Germinal center (tissue), 1 donor: ENCODE results near the gene NPAS3.

Experiments
- DNase-seq: peaks from one replicate; pipeline ENCODE4 v3.0.0; 2012; ENCODE audit warnings: mixed read lengths, low spot score

Gene NPAS3

DNA sequence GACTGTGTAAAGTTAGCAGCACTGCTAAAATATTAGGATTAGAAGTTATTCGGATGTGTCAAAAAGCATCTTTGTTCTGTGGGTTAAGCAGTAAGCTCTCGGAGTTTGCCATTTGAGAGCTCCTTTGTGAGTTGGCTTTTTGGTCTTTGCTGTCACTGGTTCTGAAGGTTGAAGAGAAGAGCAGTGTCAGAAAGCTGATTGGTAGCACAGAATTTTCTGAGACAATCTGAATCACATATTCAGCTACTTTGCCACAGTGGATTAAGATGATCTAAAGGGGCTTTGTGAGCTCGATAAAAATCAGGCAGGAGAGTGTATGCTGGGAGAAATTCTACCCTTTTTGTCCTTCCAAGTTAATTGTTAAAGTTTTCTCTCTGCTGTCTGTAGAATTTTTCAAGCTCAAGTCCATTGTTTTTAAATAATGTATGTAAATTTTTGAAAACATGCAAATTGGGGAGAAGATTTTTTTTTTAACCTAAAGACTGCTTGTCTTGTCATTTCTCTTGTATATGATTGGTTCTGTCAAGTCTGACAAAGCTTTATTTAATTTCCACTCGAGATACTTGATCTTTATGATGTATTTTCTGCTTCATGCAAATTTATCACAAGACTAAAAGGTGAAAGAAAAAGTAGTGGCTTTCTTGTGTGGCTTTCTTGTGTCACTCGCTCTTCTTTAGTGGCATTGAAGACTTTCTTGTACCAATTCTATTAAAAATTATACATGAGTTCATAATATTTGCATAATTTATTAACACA, 704.9 kb downstream of the NPAS3 start:
- DNase-seq: no peak

- DNase-seq: no peak
Measured at GRCh38 chr14:33646692-33647260, 708.1 kb downstream of the NPAS3 start.

DNA sequence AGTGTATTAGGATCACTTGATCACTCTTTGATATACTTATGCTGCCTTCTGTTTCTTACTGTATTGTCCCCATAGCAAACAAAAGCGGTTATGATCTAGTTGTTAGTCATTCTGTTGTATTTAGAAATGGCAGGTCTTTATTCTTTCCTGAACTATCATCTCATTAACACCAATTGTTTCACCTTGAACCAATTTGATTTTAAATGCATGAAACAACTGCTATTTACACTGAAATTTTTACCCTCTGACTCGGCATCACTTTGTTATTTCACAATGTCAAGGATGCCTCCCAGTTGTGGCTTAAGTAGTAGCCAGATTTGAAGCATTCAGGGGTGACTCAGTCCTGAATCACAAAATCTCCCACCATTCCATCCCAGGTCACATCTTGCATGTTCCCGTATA, 708.7 kb downstream of the NPAS3 start:
- no peak for DNase-seq

GRCh38 chr14:33650430-33650829, 711.8 kb downstream of the NPAS3 start:
- no peak for DNase-seq

DNA sequence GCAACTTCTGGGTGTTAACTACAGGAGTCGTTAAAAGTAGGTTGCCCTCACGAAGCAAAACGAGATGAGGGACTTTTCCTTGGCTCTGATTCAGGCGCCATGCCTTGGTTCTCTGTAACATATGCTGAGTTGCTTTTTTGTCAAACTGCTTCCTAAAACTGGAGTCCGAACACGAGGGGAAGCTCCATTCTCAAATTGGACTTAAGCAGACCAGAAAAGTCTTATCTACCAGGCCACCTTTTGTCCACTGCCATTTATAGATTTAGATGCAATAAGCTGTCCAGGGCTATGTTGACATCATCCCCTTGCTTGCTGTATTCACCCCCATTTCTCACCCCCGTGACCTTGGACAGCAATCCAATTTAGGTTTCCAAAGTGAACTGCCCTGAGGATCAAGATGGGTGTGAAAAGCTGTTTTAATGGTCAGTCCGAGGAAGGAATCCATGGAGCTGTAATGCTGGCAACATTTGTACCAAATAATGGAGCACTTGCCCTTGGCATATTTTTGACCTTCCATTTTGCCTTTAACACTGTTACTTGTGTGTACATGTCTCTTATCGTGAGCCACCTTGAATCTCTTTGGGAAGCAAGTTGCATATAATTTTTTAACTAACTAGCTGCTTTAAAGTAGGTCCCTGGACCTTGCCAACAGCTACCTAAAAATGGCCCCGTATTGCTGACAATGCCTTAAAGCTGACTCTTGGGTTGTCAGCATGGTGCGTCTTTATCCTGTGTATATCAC, 714.1 kb downstream of the NPAS3 start:
- no peak for DNase-seq

DNA sequence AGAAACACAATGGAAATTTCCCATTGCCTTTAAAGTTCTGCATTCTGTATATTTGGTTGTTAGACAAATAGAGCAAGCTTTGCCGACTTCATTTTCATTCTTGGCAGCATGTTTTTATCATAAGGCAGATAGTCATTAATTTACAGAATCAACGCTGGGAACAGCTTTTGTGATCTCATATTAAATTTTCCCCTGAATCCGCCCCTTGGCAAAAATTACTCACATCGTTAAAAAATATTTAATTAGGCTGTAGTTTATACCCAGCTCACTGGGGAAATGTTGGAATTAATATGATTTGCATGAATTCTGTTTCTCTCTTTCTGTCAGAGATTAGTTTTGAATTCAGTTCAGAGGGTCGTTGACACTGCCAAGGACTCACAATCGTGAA, 714.6 kb downstream of the NPAS3 start:
- no peak for DNase-seq

DNA sequence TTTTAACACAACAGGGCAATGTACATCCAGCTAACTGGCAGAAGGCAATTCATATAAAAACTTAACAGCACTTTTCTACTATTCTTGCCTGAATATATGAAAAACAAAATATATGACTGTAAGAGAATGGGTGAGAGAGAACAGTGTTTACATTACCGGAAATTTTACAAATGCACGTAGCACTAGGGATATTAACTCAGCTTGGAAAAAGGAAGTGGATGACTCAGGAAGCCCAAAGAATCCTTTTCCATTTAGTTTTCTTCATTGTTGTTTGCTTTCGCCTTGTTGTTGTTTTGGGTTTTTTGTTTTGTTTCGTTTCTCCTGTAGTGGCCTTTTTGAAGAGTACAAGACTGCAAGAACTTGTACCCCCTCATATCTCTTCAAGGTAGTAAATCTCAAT, 716.7 kb downstream of the NPAS3 start:
- DNase-seq: no peak

DNA sequence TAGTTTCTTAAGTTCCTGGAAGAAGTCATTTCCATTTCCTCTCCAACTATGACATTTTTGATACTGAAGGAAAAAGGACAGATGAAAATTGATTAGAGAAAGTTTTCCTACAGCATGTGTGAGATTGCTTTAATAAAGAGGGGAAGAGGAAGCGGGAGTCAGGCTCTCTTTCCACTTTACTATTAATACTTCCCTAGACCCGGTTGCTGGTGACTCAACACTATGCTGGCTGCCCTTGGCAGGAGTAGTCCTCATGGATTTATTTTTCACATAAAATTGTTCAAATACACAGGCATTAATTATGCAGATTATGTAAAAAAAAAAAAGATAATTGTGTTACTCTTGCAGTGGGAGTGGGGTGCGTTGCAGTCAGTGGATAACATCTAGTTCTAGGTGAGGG, 718.8 kb downstream of the NPAS3 start:
- no peak for DNase-seq

GRCh38 chr14:33660248-33660647, 721.6 kb downstream of the NPAS3 start:
- no peak for DNase-seq

DNA sequence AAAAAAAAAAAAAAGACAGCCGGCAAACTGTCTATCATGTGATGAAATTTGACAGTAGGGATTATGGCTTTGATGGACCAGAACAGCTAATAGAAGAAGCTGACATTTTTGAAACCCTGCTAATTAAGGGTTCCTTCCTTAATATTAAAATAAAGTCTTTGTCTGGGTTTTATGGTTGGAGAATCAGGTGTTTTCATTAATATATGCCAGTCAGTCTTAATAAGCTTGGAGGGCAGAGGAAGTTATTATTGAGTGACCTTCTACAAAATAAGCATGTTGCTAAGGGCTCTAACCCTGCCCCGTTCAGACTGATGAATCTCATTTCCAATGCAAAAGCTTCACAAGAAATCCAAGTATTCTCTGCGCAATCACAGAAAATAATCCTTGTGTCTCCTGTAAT, 722.4 kb downstream of the NPAS3 start:
- no peak for DNase-seq

DNA sequence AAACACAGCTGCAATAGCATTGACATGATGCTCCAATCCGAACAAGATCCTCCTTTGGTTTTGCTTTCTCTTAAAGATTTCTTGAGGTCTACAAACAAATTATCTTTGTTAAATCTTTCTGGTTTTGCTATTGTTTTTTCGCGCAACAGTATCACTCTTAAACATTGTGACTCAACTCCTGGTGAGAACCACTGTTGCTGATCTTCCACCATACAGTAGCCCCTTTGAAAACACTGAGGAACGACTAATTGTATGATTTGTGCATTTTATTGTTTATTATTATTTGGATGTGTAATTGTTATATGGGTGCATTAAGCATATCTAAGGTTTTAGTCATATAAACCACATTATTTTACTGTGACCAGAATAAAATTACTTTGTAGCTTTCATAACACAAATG, 729.4 kb downstream of the NPAS3 start:
- no peak for DNase-seq

GRCh38 chr14:33669111-33669510, 730.4 kb downstream of the NPAS3 start:
- no peak for DNase-seq

GRCh38 chr14:33670235-33670634, 731.6 kb downstream of the NPAS3 start:
- no peak for DNase-seq

DNA sequence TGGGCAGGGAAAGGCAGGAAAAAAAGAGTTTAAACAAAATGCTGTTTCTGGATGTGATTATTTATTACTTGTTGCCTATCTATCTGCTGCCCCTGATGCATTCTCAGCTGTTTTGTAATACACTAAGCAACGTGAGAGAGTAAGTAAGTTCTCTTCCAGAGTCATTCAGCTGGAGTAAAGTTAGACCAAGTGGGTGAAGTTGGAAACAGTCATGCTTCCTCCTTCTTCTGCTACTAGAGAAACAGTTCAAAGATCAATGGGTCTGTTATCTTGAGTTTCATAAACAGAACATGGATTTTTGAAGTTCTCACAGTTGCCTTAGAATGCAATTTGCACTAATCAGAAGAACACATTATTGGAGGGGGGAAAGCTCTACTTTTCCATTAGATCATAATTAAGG, 732.9 kb downstream of the NPAS3 start:
- no peak for DNase-seq

DNA sequence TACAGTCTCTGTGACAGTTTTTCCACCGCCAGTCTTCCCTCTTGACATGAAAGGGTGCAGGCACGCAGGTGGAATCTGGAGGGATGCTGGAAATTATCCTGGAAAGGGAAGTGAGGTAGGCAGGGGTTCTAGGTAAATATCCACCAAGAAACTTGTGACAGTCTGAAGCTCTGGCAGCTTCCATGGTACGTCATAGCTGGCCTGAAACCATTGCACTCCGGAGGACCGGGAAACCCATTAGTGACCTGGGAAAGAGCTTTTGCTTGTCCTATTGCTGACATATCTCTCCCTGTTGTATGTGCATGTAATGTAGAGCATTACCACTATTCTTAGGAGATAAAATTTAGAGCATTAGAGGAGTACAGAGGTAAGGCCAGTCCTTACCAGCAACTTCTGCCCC, 736.2 kb downstream of the NPAS3 start:
- no peak for DNase-seq

- DNase-seq: no peak
Measured at GRCh38 chr14:33675415-33676130, 736.9 kb downstream of the NPAS3 start.

GRCh38 chr14:33676135-33676566, 737.5 kb downstream of the NPAS3 start:
- DNase-seq: no peak

- DNase-seq: no peak
Measured at GRCh38 chr14:33676891-33677290, 738.2 kb downstream of the NPAS3 start.

GRCh38 chr14:33678005-33678404, 739.3 kb downstream of the NPAS3 start:
- no peak for DNase-seq

DNA sequence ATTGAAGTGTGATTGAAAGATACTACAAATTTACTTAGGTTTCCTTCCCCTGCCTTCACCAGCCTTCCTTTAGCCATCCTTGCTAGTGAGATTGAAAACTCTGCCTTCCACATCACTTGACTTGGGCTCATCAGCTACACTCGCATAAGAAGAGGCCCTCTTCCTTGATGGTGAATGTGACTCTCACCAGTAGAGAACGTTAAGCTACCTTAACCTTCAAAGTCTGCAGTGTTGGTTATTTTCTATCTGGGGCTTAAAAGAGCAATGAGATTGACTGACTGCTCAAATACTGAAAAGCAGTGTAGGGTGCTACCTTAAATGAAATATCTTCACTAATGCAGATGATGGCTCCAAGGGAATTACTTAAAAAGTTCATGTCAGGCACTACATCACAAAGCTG, 740.3 kb downstream of the NPAS3 start:
- no peak for DNase-seq

GRCh38 chr14:33679461-33680225, 741.0 kb downstream of the NPAS3 start:
- no peak for DNase-seq

DNA sequence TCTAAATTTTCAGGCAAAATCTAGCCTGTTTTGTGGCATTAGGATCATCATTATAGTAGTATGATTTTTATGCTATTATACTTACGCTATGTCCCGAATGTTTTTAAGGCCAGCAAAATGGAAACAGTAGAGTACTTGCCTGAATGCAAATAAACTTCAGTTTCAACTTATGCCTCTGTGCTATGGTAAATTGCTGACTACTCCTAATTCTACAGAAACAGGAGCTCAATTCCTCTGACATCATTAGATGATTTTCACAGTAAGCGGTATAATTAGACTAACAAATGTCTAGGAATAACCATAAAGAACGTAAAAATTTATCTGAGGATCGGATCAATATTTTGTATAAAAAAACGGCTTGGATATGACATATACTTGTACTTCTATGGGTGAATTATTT, 742.2 kb downstream of the NPAS3 start:
- DNase-seq: no peak
